ES-I3 (cell line): ENCODE results near the gene CELSR1.

ENCODE experiments used
- H3K36me3 ChIP-seq: 2 replicates; pipeline ENCODE4 v1.6.1; 2013; ENCODE audit warnings: mild to moderate bottlenecking, low read length, control low read depth, moderate library complexity; ENCODE audit not compliant: insufficient read depth
- H3K4me1 ChIP-seq: 2 replicates; pipeline ENCODE4 v1.6.1; 2013; ENCODE audit warnings: mild to moderate bottlenecking, control low read depth, low read length; ENCODE audit not compliant: insufficient read depth
- H3K9ac ChIP-seq: 2 replicates; pipeline ENCODE4 v1.6.1; 2013; ENCODE audit warnings: low read depth, mild to moderate bottlenecking, low read length, moderate library complexity
- H3K9me3 ChIP-seq: 2 replicates; pipeline ENCODE4 v1.6.1; 2013; ENCODE audit warnings: mild to moderate bottlenecking, low read length, moderate library complexity; ENCODE audit not compliant: control insufficient read depth, insufficient read depth

The CELSR1 gene

GRCh38 chr22:46551321-46551720, 13.9 kb upstream of the CELSR1 start:
- Histone ChIP-seq H3K9me3 (peaks cover 4% of the 10 kb centered on the region; the same call in 1 of the 2 replicates), H3K9ac (no peak overlapping the region), H3K36me3 (no peaks in the 10 kb centered on the region), H3K4me1 (peaks cover 14% of the 10 kb centered on the region)

- peaks cover 14% of the 10 kb centered on the region for H3K4me1 ChIP-seq
- H3K9me3 ChIP-seq: peaks cover 4% of the 10 kb centered on the region; the same call in 1 of the 2 replicates
- no peak overlapping the region for H3K9ac ChIP-seq
- no peaks in the 10 kb centered on the region for H3K36me3 ChIP-seq
Observed at GRCh38 chr22:46549971-46550641, 12.7 kb upstream of the CELSR1 start.

DNA sequence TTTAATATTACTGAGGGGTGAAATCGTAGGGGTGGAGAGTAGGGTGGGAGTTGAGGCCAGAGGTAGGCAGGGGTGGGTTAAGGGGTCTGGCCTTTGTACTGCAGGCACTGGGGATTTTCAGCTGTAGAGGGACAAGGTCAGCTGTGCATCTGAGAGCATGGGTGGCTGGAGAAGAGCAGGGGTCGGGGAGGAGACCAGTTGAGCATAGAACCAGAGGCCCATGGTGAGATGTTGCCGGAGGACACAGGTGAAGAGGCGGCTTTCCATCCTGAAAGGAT, 12.1 kb upstream of the CELSR1 start:
- Histone ChIP-seq H3K4me1 (peaks cover 14% of the 10 kb centered on the region), H3K36me3 (no peaks in the 10 kb centered on the region), H3K9me3 (peaks cover 4% of the 10 kb centered on the region; the same call in 1 of the 2 replicates), H3K9ac (no peak overlapping the region)

DNA sequence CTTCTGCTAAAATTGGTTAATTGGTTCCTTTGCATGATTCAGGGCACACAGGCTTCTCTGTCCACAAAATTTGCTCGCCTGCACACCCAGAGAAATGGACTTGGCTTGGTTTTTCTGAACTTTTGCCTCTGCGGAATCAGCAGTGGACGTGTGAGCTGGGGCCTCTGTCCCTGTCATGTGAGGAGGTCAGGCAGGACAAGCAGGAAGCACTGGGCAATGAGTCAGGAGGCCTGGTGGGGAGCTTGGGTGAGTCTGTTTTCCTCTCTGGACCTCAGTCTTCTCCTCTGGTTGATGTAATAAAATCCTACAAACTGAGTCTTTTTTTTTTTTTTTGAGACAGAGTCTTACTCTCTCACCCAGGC, 10.4 kb upstream of the CELSR1 start:
- no peak overlapping the region for H3K9ac ChIP-seq
- H3K36me3 ChIP-seq: no peaks in the 10 kb centered on the region
- no peaks in the 10 kb centered on the region for H3K9me3 ChIP-seq
- peaks cover 14% of the 10 kb centered on the region for H3K4me1 ChIP-seq

DNA sequence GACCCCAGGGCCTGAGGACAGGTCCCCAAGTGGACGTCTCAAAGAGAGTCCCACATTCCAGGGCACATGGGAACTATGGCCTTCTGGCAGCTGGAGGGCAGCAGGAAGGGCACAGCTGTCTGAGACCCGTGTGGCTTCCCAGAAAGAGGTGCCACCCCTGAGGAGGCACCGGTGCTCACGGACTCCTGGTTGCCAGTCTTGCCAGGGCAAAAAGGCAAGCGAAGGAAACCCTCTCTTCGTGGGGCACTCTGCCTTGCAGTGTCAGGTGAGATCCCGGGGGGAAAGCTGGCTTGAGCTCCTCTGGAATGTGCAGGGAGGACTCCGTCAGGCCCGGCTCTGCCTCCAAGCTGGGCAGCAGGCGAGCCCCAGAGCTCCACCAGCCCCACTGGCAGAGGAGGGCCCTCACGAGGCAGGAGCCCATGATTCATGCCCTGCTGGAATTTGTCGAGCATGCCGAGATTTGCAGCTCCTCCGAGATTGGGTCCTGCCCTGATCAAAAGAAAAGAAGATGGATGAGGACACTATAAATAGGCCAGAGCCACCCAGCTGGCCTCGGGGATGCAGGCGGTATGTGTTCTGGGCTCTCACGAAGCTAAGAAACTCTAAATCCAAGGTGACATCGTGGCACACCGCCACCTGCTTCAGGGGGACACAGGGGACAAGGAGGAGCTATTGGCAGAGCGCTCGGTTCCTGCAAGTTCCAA, 9.9 kb upstream of the CELSR1 start:
- peaks cover 14% of the 10 kb centered on the region for H3K4me1 ChIP-seq
- no peaks in the 10 kb centered on the region for H3K36me3 ChIP-seq
- no peak overlapping the region for H3K9ac ChIP-seq
- no peaks in the 10 kb centered on the region for H3K9me3 ChIP-seq

- peaks cover 14% of the 10 kb centered on the region for H3K4me1 ChIP-seq
- no peak overlapping the region for H3K9ac ChIP-seq
- H3K9me3 ChIP-seq: no peaks in the 10 kb centered on the region
- H3K36me3 ChIP-seq: no peaks in the 10 kb centered on the region
Observed at GRCh38 chr22:46546466-46547178, 9.2 kb upstream of the CELSR1 start.

DNA sequence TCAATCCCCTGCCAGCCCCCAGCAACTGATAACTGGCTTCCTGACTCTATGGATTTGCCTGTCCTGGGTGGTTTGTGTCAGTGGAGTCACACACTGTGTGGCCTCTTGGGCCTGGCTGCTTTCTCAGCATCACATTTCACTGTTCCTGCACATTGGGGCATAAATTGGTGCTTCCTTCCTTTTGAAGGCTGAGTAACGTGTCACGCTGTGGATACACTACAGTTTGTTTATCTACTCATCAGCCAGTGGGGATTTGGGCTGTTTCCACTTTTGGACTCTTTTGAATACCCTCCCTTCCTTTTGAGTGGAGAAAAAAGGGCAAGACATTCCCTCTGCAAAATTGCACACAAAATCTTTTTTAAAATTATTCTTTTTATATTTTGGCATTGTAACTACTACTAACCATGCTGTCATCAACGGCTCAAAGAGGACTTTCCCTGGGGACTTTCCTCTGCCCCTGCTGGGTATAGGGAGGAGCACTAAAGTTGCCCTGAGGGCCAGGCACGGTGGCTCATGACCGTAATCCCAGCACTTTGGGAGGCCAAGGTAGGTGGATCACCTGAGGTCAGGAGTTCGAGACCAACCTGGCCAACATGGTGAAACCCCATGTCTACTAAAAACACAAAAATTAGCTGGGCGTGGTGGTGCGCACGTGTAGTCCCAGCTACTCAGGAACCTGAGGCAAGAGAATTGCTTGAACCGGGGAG, 7.8 kb upstream of the CELSR1 start:
- Histone ChIP-seq H3K36me3 (no peaks in the 10 kb centered on the region), H3K4me1 (peaks cover 14% of the 10 kb centered on the region), H3K9ac (no peak overlapping the region), H3K9me3 (no peaks in the 10 kb centered on the region)

DNA sequence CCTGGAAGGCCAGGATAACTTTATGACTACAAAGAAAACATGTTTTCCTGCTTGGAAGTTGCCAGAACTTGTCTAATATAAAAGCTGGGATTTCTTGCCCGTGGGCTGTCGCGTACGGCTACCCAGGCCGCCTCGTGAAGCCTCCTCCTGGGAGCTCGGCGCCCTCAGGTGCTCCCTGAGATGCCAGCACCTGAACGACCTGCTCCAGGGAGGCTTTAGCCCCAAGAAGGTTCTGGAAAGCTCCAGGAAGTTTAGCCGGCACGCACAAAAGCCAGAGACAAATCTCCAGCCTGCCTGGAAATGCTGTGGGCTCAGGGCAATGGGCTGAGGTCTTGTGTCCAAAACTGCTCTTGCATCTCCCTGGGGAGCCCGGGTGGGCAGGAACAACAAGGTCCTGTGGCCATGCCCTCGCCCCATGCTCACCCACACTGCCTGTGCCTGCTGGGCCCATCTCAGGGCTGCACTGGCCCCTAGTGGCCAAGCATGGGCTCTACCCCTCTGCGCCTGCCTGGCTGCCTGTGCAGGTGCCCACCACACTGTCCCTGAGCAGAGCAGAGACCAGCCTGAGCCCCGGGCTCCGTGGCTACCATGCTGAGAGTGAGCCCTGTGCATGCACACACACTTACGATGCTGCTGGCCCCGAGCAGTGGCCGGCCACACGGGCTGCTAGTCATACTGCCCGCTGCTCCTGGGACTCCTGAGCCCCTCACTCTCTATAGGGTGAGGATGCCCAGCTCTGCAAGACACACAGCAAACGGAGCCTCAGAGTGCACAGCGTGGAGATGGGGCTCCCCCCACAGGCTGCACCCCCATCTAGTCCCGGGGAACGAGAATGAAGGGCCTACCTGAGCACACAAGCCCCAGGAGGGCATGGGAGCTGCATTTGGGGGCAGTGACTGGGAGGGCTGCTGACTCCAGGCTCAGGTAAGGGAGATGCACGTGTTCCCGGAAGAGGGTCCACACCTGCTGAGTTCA, 4.9 kb upstream of the CELSR1 start:
- Histone ChIP-seq H3K36me3 (no peaks in the 10 kb centered on the region), H3K9me3 (no peaks in the 10 kb centered on the region), H3K9ac (no peak overlapping the region), H3K4me1 (peaks cover 9% of the 10 kb centered on the region)

GRCh38 chr22:46541536-46541935, 4.1 kb upstream of the CELSR1 start:
- peaks cover 3% of the 10 kb centered on the region; the same call in 1 of the 2 replicates for H3K4me1 ChIP-seq
- H3K36me3 ChIP-seq: no peaks in the 10 kb centered on the region
- H3K9me3 ChIP-seq: no peaks in the 10 kb centered on the region
- no peak overlapping the region for H3K9ac ChIP-seq

DNA sequence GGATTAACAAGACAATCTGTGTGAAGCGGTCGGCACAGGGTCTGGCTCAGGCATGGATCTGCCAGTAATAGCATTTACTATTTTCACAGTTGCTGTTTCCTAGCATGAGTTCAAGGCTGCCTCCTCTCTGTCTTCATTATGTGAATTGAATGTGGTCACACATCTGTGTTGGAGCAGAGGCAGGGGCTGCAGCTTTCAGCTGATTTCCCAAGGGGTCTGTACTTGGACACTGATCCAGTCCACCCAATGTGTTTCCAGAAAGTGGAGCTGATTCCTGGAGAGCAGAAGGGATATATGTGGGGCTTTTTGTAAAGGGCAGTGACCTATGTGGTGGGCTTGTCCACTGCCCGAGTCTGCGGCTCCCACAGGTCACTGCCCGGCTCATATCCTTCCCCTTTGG, 3.5 kb upstream of the CELSR1 start:
- Histone ChIP-seq H3K9ac (no peak overlapping the region), H3K4me1 (peaks cover 3% of the 10 kb centered on the region; the same call in 1 of the 2 replicates), H3K9me3 (no peaks in the 10 kb centered on the region), H3K36me3 (no peaks in the 10 kb centered on the region)

- no peak overlapping the region; the same call in 1 of the 2 replicates for H3K9ac ChIP-seq
- H3K36me3 ChIP-seq: no peaks in the 10 kb centered on the region
- H3K9me3 ChIP-seq: no peaks in the 10 kb centered on the region; the same call in 1 of the 2 replicates
- 0 out of 2 replicates have a peak, but pooled peaks cover 3% of the 10 kb centered on the region for H3K4me1 ChIP-seq
Observed at GRCh38 chr22:46539169-46539568, 1.7 kb upstream of the CELSR1 start.

- Histone ChIP-seq H3K4me1 (0 out of 2 replicates have a peak, but pooled peaks cover 3% of the 10 kb centered on the region), H3K36me3 (no peaks in the 10 kb centered on the region), H3K9ac (peak overlapping the region; percentile 58; the same call in 1 of the 2 replicates), H3K9me3 (no peaks in the 10 kb centered on the region; the same call in 1 of the 2 replicates)
Observed at GRCh38 chr22:46538814-46539160, 1.4 kb upstream of the CELSR1 start.

GRCh38 chr22:46537946-46538813, 760 bp upstream of the CELSR1 start:
- no peaks in the 10 kb centered on the region for H3K36me3 ChIP-seq
- peak overlapping the region; percentile 58; the same call in 1 of the 2 replicates for H3K9ac ChIP-seq
- no peaks in the 10 kb centered on the region; the same call in 1 of the 2 replicates for H3K9me3 ChIP-seq
- 0 out of 2 replicates have a peak, but pooled peaks cover 3% of the 10 kb centered on the region for H3K4me1 ChIP-seq
